Activated CD8-positive, alpha-beta T cell treated with anti-CD3 and anti-CD28 coated beads for 36 hours (primary cell): Measurements from ENCODE around the gene COL9A1. TPM values are rescaled to one million over a fixed set of nuclear protein-coding genes. Genes with fewer than 3 reads are reported as not detected.

ENCODE experiments used
- ATAC-seq: fragments of 200-7000 bp; cut with Tn5 transposase; one replicate; pipeline ENCODE4 v1.10.0; 2021; ENCODE audit warnings: mild to moderate bottlenecking, moderate library complexity
- CTCF ChIA-PET: fragments of 350-600 bp; sonication (Branson Sonifier 250); formaldehyde crosslinking; loops from one replicate; lab custom pipeline; 2021; ENCODE audit warnings: antibody characterized with exemption; lab: Charles Lee
- POLR2A ChIA-PET: fragments of 350-600 bp; sonication (Branson Sonifier 250); formaldehyde crosslinking; loops from one replicate; lab custom pipeline; 2021; ENCODE audit warnings: antibody characterized with exemption; lab: Charles Lee
- DNase-seq: peaks from one replicate; pipeline ENCODE4 v3.0.0-alpha.2; 2020
- H3K27ac Mint-ChIP-seq: one replicate; pipeline ENCODE4 v1.8.0; 2021; ENCODE audit warnings: mild to moderate bottlenecking, mixed read lengths
- H3K27me3 Mint-ChIP-seq: one replicate; pipeline ENCODE4 v1.8.0; 2021; ENCODE audit warnings: mixed read lengths
- H3K36me3 Mint-ChIP-seq: one replicate; pipeline ENCODE4 v1.8.0; 2021; ENCODE audit warnings: low read depth, mixed read lengths
- H3K4me1 Mint-ChIP-seq: one replicate; pipeline ENCODE4 v1.8.0; 2021; ENCODE audit warnings: low read depth, mixed read lengths
- H3K4me3 Mint-ChIP-seq: one replicate; pipeline ENCODE4 v1.8.0; 2021; ENCODE audit warnings: mild to moderate bottlenecking, moderate library complexity, mixed read lengths
- H3K9me3 Mint-ChIP-seq: one replicate; pipeline ENCODE4 v1.8.0; 2021; ENCODE audit warnings: mixed read lengths
- CTCF ChIP-seq: fragments of 200-600 bp; IDR thresholded peaks from one replicate; pipeline ENCODE4 v1.8.0; 2022; ENCODE audit warnings: antibody characterized with exemption, mild to moderate bottlenecking
- intact Hi-C: fragments of 100-400 bp; cut with micrococcal nuclease; formaldehyde crosslinking; loops from one replicate; pipeline ENCODE4 v1.10.0; 2022
- total RNA-seq, 2 experiments: library from RNA; stranded (reverse); gene quantifications; one replicate each; pipeline ENCODE4 v1.2.3, GENCODE V29; 2021

The COL9A1 gene
- total RNA-seq, 2 experiments from 2014 or later = not detected

DNA sequence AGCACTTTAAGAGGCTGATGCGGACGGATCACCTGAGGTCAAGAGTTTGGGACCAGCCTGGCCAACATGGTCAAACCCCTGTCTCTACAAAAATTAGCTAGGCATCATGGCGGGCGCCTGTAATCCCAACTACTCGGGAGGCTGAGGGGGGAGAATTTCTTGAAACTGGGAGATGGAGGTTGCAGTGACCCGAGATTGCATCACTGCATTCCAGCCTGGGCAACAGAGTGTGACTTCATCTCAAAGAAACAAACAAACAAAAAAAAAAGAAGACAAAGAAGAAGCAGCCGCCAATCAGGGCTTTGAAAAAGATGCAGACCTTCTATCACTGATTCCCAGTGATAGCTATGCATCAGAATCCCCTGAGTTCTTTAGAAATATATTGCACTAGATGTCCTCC lies 56.8 kb downstream of the COL9A1 start:
- Mint-ChIP-seq H3K27me3 (peaks cover 3% of the 10 kb centered on the region), H3K36me3 (no peaks in the 10 kb centered on the region), H3K27ac (no peak overlapping the region), H3K9me3 (no peaks in the 10 kb centered on the region), H3K4me1 (no peaks in the 10 kb centered on the region), H3K4me3 (no peak overlapping the region)
- DNase-seq (no peak), ATAC-seq (no peak)
- intact Hi-C loops = no loop called here
- CTCF ChIA-PET = interaction anchor here (1.2 kb wide), 1 partner anchor 123 kb away, joined by 3 read pairs; no protein-coding TSS in a partner anchor
- POLR2A ChIA-PET = no interaction called here
- TF ChIP-seq CTCF = no peak

DNA sequence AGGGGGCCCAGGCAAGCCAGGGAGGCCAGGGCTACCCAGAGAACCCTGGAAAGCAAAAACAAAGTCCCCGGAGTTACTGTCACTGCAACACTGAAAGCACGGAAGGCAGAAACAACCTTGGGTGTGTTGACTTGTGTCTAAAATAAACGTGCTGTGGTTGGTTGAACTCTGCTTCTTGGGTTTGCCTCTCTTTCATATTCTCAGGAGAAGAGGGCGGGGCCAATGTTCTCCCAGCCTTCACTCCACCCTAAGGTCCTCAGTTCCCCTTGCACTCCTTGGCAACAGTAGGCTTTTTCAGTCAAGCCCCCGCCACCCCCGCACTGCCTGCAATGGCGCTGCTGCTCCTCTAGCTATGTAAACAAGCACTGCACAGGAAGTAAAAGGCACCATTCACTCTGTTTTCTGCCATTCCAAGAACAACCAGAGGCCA lies 60.9 kb downstream of the COL9A1 start:
- intact Hi-C loops = no loop called here
- H3K27me3 Mint-ChIP-seq = no peaks in the 10 kb centered on the region
- H3K4me3 Mint-ChIP-seq = no peak overlapping the region
- POLR2A ChIA-PET = no interaction called here
- no peak for TF ChIP-seq CTCF
- H3K36me3 Mint-ChIP-seq = no peaks in the 10 kb centered on the region
- CTCF ChIA-PET = interaction anchor here (1.4 kb wide), 1 partner anchor 21 kb away, joined by 5 read pairs; no protein-coding TSS in a partner anchor
- H3K9me3 Mint-ChIP-seq = no peaks in the 10 kb centered on the region
- H3K27ac Mint-ChIP-seq = no peak overlapping the region
- ATAC-seq = no peak
- no peaks in the 10 kb centered on the region for H3K4me1 Mint-ChIP-seq
- DNase-seq = no peak

DNA sequence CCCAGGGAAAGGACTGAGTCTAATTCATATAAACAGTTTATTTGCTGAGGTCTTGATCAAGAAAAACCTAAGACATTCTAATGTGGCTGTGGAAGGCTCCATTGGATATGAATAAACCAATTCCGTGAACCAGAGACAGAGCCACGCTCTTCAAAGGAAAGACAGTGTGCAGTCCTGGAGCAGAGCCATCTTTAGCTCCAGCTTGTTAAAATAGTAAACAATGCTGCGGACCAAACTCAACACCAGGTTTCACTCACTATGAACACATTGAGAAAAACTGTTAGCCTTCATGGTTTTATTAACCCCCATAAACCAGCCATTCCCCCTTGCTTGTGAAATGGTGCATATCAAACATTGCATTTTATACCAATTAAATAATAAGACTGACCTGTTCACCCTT lies 61.9 kb downstream of the COL9A1 start:
- Mint-ChIP-seq H3K36me3 (no peaks in the 10 kb centered on the region), H3K4me1 (no peaks in the 10 kb centered on the region), H3K27ac (no peak overlapping the region), H3K4me3 (no peak overlapping the region), H3K27me3 (no peaks in the 10 kb centered on the region), H3K9me3 (no peaks in the 10 kb centered on the region)
- ATAC-seq (no peak), DNase-seq (no peak)
- intact Hi-C loops = no loop called here
- POLR2A ChIA-PET = no interaction called here
- TF ChIP-seq CTCF = no peak
- CTCF ChIA-PET = interaction anchor here (1.4 to 2.1 kb wide), 3 partner anchors 9 to 20 kb away, joined by 3 to 8 read pairs (median 5); no protein-coding TSS in a partner anchor

GRCh38 chr6:70236343-70236742 lies 66.5 kb downstream of the COL9A1 start:
- intact Hi-C loops = no loop called here
- CTCF ChIA-PET = interaction anchor here (2.9 kb wide), 1 partner anchor 15 kb away, joined by 12 read pairs; no protein-coding TSS in a partner anchor
- POLR2A ChIA-PET = no interaction called here
- Mint-ChIP-seq H3K4me1 (no peaks in the 10 kb centered on the region), H3K9me3 (no peaks in the 10 kb centered on the region), H3K36me3 (no peaks in the 10 kb centered on the region), H3K27ac (no peak overlapping the region), H3K4me3 (no peak overlapping the region), H3K27me3 (no peaks in the 10 kb centered on the region)
- no peak for TF ChIP-seq CTCF
- ATAC-seq (no peak), DNase-seq (no peak)

DNA sequence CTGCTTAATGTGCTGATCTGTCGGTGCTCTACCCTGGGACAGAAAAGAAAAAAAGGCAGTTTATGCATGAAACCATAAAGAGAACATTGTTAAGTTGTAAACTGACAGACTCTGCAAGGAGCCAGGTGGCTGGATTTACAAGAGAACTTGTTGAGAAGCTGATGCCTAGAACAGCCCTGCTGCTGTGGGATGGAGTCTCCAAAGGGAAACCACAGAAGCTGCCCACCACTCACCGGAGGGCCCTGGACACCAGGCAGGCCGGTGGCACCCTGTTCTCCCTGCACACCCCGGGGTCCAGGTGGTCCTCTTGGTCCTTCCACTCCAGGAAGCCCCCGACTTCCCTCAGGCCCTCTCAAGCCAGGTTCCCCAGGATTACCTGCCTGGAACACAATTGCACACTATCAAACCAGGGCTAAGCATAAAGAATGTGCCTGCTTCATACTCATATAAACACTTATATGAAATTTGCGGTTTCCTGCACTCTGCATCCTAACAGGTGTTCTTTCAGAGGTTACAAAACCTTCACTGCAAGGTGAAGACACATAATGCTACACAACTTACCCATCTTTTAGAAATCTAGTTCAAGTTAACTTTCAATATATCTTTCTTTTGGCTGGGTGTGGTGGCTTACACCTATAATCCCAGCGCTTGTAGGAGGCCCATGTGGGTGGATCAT lies 68.2 kb downstream of the COL9A1 start:
- Mint-ChIP-seq H3K4me1 (no peaks in the 10 kb centered on the region), H3K36me3 (no peaks in the 10 kb centered on the region), H3K4me3 (no peak overlapping the region), H3K27ac (no peak overlapping the region), H3K9me3 (no peaks in the 10 kb centered on the region), H3K27me3 (no peaks in the 10 kb centered on the region)
- no peak for ATAC-seq
- no peak for DNase-seq
- POLR2A ChIA-PET = interaction anchor here (0.7 kb wide), 1 partner anchor 1481 kb away, joined by 3 read pairs; no protein-coding TSS in a partner anchor
- intact Hi-C loops = no loop called here
- no peak for TF ChIP-seq CTCF
- CTCF ChIA-PET = no interaction called here
